HG02623 (cell line): ENCODE results near the gene RPS17.
A peak's percentile ranks its signal among the peaks of the same experiment; 100 is the strongest.

ENCODE experiments used
- ATAC-seq: cut with Tn5 transposase; IDR thresholded peaks from one replicate; pipeline ENCODE4 v1.9.1; 2021; ENCODE audit warnings: moderate library complexity; ENCODE audit not compliant: unreplicated experiment

RPS17 gene

GRCh38 chr15:82540055-82540983, at the start of gene RPS17:
RPS17 (minus strand) TSS chr15:82540457; CDS start chr15:82540428, 29 bp downstream.
- ATAC-seq: peak; percentile 91

GRCh38 chr15:82587805-82588204, 47.5 kb upstream of the RPS17 start:
- no peak for ATAC-seq

DNA sequence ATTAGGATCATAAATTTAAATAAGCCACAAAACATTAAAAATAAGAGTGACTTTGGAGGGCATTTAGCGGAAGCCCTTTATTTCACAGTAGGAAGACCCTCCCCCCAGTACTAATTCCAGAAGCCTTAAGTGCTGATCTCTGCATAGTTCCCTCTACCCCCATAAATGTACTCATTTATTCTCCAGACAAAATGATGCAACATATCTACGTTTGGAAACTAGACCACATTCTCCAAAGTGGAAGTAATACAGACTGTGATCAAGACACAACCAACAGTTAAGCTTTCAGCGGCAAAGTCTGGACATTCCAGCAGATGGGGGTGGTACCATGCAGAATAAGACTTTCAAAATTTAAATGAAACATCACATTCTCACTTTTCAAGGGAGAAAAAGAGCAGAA, 44.8 kb upstream of the RPS17 start:
- no peak for ATAC-seq

GRCh38 chr15:82580713-82581112, 40.5 kb upstream of the RPS17 start:
- ATAC-seq: no peak

GRCh38 chr15:82575335-82575734, 35.1 kb upstream of the RPS17 start:
- ATAC-seq: no peak

DNA sequence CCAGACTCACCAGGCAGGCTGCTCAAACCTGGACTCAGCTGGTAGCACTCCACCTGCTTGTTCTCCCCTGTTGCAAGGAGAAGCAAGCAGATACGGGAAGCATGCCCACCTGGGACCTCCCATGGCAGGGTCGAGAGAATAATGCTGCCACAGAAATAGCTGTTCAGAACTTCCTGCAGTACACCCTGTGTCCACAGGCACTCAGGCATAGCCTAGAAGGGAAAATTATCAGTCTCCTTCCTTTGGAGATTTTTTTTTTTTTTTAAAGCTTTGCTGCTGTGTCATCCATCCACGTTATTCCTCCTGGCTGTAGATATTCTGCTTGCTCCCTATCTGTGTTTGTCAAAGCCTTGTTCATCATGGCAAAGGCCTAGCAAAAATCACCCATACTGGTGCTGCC, 32.7 kb upstream of the RPS17 start:
- ATAC-seq: no peak

- ATAC-seq: no peak
Measured at GRCh38 chr15:82572311-82572710, 32.1 kb upstream of the RPS17 start.

DNA sequence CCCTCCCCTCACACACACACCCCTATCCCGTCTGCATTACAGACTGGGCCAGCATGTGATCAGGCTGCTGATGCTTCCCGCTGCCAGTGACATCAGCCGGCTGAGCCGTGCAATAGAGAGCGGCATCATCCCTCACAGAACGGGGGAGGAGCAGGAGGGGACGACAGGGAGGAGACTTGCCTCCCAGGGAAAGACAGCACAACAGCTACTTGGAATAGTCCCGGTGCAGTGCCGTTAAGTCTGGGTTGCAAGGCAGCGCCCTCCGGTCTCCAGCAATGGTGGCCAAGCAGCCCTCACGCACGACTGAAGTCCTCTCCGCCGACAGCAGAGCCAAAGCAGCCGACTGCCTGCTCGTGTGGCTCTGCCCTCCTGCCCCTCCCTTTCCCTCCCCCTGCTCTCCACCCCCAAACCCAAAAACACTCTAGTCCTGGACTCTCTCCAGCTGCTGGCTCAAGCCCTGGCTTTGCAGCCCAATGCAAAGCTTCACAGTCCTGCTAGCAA, 31.5 kb upstream of the RPS17 start:
- no peak for ATAC-seq

DNA sequence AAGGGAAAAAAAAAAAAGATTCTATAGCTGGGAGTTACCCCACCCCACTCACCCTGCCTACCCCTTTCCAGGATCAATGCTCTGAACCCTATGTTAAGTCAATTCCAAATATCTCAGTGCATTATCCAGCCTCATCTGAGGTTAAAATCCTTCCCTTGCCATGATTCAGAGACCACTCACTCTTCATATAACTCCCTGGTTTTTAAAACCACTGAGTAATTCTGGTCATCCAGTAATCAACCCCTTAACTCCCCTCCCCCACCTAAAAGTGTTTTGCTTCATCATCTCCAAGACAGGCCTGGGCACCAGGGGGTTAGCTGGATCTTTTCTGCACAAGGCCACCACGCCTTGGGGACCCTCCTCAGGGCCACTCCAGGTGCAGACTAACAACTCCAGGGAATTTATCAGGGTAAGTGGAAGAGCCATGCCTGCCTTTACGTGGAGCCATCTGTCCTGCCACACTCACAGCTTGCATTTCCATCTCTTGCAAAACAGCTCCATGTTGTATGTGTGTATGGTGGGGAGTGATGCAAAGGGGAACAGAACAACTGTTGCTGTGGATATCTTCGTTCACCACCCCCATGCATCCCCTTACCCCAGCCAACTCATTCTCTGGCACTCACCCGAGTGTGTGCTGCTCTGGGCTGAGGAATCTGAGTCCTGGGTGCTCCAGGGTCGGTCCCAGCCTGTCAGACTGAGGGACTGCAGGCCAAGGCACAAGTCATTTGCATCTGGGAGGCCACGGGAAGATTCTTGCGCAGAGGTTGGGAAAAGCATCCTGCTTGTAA, 30.7 kb upstream of the RPS17 start:
- ATAC-seq: no peak

GRCh38 chr15:82569834-82570233, 29.6 kb upstream of the RPS17 start:
- no peak for ATAC-seq

- no peak for ATAC-seq
Measured at GRCh38 chr15:82568986-82569385, 28.7 kb upstream of the RPS17 start.

DNA sequence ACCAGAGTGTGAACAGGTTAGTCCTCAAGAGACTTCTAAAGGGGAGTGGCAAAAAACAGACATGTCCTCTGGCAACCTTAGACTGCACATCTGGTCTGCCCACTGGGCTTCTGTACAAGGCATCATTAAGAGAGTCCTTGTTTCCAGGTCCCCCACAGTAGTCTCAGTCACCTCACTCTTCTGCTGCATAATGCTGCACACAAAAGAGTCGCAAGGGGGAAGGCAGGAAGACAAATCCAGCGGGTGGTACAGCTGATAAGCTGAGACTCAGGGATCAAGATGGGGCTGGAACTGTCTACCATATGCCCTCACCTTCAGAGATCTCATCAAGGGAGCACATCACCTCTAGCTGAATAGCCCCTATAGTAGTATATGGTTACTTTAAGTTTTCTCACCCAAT, 27.4 kb upstream of the RPS17 start:
- ATAC-seq: no peak

DNA sequence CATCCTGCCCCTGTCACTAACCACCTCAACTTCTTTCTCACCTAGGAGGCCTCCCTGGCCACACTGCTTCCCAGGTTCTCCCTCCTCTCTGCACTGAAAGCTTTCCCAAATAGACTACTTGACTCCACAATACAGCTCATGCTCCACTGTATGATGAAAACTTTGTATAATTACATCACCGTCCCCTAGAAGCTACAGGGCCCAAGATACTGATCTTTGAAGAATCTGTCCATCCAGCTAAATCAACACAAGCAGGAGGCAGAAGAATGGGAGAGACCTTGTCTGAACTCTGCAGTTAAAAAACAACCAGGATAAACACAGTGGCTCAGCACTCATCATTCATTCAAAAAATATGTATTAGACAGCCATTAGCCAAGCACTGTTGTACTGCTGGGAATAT, 26.4 kb upstream of the RPS17 start:
- no peak for ATAC-seq

- no peak for ATAC-seq
Measured at GRCh38 chr15:82558502-82558901, 18.2 kb upstream of the RPS17 start.

DNA sequence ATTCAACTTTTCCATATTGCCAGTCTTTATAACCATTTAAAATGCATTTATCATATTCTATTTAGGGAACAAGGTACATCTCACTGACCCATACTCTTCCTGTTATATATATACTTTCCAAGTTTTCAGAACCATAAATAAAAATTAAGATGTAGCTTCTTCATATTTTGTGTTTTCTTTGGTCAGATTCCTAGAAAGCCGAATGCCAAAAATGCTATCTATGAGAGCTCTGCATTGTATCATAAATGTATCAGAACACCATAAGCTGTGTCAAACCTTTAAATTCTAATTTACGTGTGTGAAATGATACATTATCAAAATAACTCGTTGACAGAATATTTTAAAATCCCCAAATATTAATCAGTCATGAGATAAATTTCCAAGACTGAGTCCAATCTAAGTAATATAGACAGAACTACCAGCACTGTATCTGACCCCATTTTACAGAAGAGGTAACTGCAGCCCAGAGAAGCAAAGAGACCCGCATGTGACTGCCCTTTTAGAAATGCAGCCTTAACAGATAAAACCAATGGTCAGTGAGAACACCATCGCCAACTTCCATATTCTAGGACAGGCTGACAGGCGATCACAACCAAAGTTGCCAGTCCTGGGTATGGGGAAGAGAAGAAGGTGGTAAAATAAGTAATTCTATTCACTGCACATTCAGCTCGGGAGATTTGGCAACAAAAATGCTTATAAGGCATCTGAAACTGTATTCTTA, 16.2 kb upstream of the RPS17 start:
- no peak for ATAC-seq

- no peak for ATAC-seq
Measured at GRCh38 chr15:82554849-82555248, 14.6 kb upstream of the RPS17 start.

DNA sequence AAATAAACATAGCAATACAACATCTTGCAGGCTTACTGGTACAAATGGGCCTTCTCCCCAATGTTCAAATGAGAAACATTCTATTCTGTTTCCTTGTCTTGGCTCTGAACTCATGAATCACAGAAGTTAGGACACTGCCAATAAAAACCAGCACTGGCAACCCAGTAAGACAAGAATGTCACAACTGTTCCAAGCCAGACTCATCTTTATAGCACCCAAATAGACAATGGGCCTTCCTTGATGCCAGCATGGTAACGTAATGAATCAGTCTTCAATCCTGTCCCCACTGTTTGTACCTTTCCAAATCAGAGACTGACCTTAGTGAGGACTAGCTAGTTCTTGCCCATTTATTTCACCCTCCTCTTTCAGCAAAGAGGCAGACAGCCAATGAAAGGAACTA, 14.1 kb upstream of the RPS17 start:
- no peak for ATAC-seq

GRCh38 chr15:82553846-82554245, 13.6 kb upstream of the RPS17 start:
- ATAC-seq: no peak

GRCh38 chr15:82552861-82553260, 12.6 kb upstream of the RPS17 start:
- no peak for ATAC-seq

DNA sequence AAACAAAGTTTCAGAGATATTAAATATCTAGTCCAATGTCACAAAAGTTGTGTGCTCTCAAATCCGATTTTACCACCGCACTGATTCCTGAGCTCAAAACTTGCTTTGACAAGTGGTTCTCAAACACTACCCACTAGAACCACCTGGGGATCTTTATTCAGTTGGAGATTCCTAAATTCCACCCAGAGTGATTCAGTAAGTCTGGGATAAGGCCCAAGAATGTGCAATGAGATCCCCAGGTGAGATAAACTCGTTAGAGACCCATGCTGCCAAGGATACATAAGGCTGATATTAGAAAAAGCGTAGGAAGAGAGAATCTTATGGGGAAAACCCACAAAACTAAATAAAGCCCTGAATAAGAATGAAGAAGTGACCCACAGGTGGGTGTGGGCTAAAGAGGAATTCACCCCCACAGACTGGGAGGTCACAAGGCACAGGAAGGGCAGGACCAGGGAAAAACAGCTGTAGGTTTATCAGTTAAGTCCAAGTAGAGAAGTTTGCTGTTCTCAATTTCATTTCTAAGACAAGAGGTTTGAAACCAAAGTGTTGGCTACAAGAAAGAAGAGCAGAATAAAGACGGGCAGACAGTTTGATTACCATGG, 11.5 kb upstream of the RPS17 start:
- no peak for ATAC-seq

DNA sequence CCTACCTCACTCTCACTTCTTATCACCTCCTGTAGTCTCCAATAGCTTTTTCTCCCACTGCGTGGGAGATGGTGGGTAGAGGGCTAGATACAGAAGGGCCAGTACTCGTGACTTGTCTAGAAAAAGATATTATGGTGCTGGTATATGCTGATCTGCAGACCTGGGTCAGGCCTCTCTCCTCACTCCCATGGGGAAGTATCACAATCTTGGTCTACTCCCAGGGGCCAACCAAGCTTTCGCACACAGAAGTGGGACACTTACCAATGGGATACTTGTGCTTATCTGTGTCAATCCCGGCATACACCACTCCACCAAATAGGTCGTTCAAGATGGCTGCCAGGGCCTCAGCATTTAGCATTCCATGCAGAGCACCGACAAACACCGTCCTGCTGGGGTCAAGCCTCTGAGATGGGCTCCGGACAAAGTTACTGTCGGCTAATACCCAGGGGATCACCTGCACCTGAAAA, 9.0 kb upstream of the RPS17 start:
- ATAC-seq: no peak
